ENCODE results near the gene ARHGAP26.

Gene ARHGAP26

GRCh38 chr5:143222287-143223231, 452.4 kb downstream of the ARHGAP26 start:
- no peak for DNase-seq (ENCODE audit: low read depth)

DNA sequence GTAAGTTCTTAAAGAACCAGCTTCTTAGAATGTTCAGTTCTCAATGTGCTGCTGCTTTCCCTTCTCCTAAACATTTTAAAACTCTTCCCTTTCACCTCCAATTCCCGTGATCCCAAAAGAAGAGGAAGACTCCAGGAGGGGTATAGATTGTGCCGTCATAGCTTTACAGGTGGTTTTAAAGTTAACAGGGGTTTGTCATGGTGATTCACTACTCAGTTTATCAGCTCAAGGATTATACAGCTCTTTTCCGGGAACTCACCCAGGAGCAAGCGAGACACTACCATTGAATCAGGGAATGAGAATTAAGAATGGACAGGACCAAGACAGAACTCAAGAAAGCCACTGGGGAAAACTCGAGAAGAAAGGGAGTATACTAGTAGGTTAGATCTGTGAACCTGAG, 454.5 kb downstream of the ARHGAP26 start:
- no peak for DNase-seq (ENCODE audit: low read depth)

DNA sequence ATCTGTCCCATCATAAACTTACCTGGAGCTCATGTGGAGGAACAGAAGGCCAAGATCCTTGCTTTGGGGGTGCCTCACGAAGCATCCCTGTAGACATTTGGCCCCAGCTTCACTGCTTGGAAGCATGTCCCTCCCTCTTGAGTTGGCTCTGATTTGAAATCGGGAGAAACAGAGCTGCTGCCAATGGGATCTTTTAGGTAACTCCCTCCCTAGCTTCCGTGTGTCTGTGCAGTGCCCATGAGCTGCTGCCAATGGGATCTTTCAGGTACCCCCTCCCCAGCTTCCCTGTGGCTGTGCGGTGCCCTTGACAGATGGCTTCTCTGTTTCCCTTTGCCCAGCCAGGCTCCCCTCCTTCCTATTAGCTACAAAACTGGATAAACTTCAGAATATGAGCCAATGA, 455.3 kb downstream of the ARHGAP26 start:
- no peak for DNase-seq (ENCODE audit: low read depth)

DNA sequence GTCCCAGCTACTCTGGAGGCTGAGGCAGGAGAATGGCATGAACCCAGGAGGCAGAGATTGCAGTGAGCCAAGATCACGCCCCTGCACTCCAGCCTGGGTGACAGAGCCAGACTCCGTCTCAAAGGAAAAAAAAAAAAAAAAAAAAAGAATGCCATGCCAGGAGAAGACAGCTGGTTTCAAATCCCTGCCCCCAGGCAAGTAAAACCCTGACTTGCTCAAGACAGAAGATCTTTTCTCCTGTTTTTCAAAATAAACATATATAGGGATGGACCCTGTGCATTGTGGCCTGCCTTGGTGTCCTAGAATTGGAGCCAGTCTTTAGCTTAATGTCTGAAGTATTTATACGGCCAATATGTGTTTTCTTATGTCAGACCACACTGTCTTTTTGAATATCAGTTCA, 456.2 kb downstream of the ARHGAP26 start:
- no peak for DNase-seq (ENCODE audit: low read depth)

GRCh38 chr5:143226872-143227271, 456.7 kb downstream of the ARHGAP26 start:
- DNase-seq (ENCODE audit: low read depth): no peak

DNA sequence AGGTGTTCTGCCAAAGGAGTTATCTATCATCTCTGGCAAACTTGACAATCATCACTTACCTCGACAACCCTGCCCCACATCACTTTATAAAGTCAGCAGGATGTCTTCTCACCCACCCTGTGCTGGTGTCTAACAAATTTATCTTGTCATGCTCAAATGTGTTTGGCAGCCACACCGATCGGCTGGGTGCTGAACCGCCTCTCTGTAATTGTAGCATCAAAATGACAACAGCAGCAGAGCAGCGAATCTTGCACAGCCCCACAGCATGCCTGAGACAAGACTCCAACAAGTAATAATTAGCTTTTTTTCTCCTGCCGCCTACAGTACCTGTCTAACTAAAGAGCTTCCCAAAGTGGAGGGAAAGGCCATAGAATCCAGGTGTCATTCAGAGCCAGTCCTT, 457.1 kb downstream of the ARHGAP26 start:
- DNase-seq (ENCODE audit: low read depth): no peak

DNA sequence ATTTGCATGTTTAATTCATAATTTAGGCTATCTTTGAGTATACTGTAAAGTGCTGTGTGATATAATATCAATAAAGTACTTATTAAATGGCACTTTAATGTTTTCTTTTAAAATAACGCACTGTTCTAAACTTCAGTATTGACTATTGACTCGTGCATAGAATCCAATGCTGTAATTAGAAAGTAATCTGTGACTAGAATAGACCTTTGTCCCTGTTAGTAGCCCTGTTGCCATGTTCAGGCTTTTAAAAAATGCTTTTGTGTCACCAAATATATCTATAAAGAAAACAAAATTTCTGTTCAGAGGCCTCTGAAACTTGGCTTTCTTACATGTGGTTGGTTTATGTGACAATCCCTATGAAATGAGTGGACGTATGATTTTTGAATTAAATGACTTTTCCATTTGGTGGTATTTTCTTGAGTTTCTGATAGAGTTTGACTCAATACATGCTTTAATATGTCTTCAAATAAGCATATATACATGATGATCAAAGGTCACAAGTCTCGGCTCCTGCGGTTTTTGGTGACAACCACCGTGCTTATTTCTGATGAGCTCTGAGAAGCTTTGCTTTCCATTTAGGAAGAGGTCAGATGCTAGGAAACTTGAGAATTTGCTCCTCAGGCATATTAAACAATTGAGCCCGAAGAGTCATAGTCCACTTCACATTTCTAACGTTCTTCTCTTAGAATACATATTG, 458.6 kb downstream of the ARHGAP26 start:
- no peak for DNase-seq (ENCODE audit: low read depth)

GRCh38 chr5:143229426-143229895, 459.3 kb downstream of the ARHGAP26 start:
- DNase-seq (ENCODE audit: low read depth): no peak

- DNase-seq (ENCODE audit: low read depth): peak; percentile 47
Observed at GRCh38 chr5:143229896-143230675, 459.9 kb downstream of the ARHGAP26 start.

DNA sequence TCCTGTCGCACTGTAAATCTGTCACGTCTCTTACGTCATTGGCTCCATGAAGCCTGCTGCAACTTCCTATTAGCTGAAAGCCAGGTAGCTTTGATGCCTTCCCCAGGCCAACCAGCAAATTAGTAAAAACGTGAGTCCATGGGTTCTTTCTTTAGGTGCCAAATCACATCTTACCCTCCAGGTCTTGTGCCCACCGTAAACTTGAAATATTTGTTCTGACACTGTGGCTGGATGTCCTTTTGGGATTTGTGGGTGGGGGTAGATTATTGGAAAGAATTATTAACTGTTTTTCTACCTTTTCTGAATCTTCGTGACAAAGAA, 460.5 kb downstream of the ARHGAP26 start:
- DNase-seq (ENCODE audit: low read depth): no peak

DNA sequence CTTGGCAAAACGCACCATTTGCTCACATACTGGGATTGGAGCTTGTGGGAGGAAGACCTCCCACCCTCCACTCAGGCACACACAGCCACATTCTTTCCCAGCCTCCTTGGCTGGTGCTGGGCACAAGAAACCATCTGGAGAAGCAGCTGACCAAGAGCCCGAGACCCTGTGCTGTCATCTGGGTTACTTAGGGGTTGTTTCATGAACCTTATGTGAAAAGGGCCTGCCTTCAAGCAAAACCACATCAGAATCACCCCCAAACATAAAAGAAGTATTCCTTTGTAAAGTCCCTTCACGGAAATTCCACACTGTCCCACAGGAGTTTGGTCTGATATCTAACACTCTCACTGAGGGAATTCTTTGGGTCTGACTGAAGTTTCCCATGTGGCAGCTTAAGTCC, 461.2 kb downstream of the ARHGAP26 start:
- DNase-seq (ENCODE audit: low read depth): no peak

DNA sequence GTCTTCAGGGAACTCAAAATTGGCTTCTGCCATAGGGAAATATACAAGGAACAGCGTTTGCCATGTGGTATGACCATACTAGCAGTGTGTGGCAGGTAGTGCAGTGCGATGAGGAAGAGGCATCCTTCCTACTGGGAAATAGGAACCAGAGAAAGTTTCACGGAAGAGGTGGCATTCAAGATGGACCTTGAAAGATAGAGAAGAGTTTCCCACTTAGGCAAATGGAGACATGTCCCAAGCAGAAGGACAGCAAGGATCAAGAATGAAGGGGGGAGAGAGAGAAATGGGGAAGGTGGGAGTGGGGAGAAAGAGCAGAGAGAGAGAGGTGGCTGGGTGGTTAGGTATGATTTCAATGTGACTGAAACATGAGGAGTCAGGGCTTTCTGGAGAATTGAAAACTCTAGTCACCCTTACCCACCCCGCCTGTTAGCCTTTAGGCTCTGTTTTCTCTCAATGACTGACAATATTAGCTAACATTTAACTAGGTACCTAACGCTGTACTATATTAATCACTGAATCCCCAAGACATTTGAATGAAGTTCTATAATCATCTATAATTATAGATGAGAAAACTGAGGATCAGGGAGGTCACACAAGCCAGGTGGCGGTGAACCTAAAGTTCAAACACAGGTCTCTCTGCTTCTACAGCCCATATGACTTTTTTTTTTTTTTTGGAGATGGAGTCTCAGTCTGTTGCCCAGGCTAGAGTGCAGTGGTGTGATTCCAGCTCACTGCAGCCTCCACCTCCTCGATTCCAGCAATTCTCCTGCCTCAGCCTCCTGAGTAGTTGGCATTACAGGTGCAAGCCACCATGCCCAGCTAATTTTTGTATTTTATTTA, 462.0 kb downstream of the ARHGAP26 start:
- DNase-seq (ENCODE audit: low read depth): no peak

- no peak for DNase-seq (ENCODE audit: low read depth)
Observed at GRCh38 chr5:143233031-143233430, 462.9 kb downstream of the ARHGAP26 start.

DNA sequence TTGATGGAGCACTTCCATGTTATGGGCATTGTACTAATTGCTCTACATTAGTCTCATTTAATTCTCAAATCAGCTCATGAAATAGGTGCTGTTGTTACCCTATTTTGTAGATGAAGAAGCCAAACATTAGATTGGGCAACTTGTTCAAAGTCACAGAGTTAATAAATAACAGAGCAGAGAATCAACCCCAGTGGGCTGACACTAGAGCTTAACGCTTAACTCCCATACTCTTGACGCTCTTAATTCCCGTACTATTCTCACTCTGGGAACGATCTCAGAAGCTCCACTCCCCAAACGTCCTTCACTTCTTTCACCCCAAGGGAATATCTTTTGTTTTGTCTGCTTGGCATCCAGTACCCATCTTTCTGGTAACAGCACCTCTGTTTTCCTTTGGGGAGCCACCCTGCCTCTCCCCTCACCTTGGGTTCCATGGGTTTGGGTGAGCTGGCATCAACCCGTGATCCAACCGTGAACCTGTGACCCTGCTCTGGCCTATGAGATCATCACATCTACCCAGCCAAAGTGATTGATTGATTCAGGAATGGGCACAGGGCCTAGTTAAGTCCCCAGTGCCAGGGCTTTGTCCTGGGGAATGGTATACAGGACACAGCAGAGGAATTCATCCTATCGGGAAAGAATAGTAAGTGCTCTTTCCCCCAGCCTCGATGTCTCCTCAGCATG, 464.1 kb downstream of the ARHGAP26 start:
- no peak for DNase-seq (ENCODE audit: low read depth)

- DNase-seq (ENCODE audit: low read depth): peak; percentile 80
Observed at GRCh38 chr5:143235423-143235822, 465.2 kb downstream of the ARHGAP26 start.

DNA sequence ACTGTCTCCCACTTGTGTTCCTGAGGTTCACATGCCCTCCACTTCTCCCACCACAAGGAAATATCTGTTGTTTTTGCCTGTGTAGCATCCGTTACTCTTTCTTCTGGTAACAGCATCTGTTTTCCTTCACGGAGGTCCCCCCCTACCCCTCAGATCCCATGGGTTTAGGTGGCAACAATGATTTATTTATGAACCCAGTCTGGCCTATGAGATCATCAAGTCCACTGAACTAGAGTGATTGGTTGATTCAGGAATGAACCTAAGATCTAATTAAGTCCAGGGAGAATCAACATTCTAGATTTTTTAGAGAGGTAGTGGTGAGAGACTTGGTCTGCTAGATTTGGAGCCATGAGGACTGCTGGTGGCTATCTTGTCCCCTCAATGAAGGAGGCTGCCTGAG, 466.5 kb downstream of the ARHGAP26 start:
- no peak for DNase-seq (ENCODE audit: low read depth)

- DNase-seq (ENCODE audit: low read depth): no peak
Observed at GRCh38 chr5:143237664-143238063, 467.5 kb downstream of the ARHGAP26 start.

DNA sequence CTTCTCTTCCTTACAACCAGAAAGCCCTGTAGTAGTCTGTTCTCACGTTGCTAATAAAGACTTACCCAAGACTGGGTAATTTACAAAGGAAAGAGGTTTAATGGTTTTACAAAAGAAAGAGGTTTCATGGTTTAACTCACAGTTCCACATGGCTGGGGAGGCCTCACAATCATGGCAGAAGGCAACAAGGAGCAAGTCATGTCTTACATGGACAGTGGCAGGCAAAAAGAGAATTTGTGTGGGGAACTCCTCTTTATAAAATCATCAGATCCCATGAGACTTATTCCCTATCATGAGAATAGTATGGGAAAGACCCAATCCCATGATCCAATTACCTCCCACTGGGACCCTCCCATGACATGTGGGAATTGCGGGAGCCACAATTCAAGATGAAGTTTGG, 468.4 kb downstream of the ARHGAP26 start:
- no peak for DNase-seq (ENCODE audit: low read depth)

DNA sequence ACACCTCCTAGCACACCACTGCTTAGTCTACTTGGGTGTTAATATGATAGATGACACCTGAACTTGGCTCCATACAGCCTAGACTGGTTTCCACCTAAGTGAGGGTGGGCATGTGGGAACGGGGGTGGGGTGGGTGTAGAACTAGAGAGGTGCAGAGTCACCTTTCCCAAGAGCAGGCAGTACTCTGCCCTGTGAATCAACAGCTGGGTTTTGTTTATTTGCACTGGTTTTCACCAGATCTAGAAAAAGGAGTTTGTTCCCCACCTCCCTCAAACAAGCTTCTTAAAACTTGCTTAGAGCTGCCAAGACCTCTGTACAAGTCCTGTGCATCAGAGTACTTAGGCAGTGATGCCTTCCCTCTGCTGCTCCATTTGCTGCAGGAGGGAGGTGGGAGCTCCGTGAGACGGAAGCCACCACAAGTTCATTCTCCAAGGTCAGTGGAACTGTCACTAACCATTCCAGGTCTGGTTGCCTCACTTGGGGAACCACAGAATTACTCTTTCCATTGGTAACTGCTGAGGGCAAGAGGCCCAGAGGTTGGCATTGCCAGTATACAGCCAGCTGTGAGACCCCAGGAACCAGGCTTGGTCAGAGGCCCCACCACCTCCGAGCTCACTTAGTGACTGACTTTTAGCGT, 469.8 kb downstream of the ARHGAP26 start:
- no peak for DNase-seq (ENCODE audit: low read depth)

GRCh38 chr5:143241892-143242291, 471.7 kb downstream of the ARHGAP26 start:
- DNase-seq (ENCODE audit: low read depth): no peak

- no peak for DNase-seq (ENCODE audit: low read depth)
Observed at GRCh38 chr5:143243103-143243502, 472.9 kb downstream of the ARHGAP26 start.
